Esophagus squamous epithelium (tissue), 4 donors: ENCODE results near the gene ZNF333.
"Not testable (repeated sequence)": the region's sequence is repeated elsewhere in the genome, so short reads cannot be mapped to it uniquely, and the experiment has no call there.

Source experiments
- POLR2A ChIP-seq, 4 donors: fragments of 450-650 bp; IDR thresholded peaks; one replicate each; pipeline ENCODE4 v1.6.1; 2017; ENCODE audit warnings: antibody characterized with exemption in 4 of 4, mild to moderate bottlenecking in 4 of 4, moderate library complexity in 3 of 4
- TF ChIP-seq, protein P1 (sequence below), 6 experiments: fragments of 450-650 bp in 4 of 6; fragments of 200-600 bp in 2 of 6; sonication (generic) in 2 of 6; IDR thresholded peaks; one replicate each; pipeline ENCODE4 v1.5.1; 2016 to 2019; ENCODE audit warnings: antibody characterized with exemption in 6 of 6, mild to moderate bottlenecking in 4 of 6, moderate library complexity in 4 of 6

DNA sequence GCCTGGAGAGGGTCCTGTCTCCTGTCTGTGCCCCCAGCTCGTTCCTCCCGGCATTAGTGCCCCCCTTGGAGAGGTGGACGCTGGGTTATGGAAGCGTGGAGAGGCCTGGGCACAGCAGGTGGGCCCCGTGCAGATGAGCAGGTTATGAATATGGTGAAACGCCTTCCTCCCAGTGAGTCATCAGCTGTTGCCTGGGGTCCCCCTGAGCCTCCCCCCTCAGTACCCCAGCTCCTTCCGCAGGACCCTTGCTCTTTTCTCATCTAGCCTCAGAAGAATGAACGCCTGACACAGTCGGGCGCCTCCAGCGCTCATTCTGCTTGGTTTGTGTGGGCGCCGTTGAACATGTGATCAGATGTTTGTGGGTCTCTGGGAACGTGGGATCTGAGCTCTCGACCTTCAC is 76.0 kb downstream of the ZNF333 start:
- TF ChIP-seq, protein P1, sequence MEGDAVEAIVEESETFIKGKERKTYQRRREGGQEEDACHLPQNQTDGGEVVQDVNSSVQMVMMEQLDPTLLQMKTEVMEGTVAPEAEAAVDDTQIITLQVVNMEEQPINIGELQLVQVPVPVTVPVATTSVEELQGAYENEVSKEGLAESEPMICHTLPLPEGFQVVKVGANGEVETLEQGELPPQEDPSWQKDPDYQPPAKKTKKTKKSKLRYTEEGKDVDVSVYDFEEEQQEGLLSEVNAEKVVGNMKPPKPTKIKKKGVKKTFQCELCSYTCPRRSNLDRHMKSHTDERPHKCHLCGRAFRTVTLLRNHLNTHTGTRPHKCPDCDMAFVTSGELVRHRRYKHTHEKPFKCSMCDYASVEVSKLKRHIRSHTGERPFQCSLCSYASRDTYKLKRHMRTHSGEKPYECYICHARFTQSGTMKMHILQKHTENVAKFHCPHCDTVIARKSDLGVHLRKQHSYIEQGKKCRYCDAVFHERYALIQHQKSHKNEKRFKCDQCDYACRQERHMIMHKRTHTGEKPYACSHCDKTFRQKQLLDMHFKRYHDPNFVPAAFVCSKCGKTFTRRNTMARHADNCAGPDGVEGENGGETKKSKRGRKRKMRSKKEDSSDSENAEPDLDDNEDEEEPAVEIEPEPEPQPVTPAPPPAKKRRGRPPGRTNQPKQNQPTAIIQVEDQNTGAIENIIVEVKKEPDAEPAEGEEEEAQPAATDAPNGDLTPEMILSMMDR (IDR thresholded peaks at IDR 0.05), result not testable (repeated sequence)
- TF ChIP-seq POLR2A (IDR thresholded peaks at IDR 0.05), result not testable (repeated sequence)
